ENCODE measurements around the gene ANAPC10.

- TF ChIP-seq SMC3 (IDR thresholded peaks at IDR 0.05; ENCODE audit: low read depth, low read length) (no peak), POLR2A (IDR thresholded peaks at IDR 0.05; ENCODE audit: low read depth, low read length) (no peak)
Observed at GRCh38 chr4:145093638-145094037, 4.4 kb downstream of the ANAPC10 start.

All from IMR-90 (cell line).